ENCODE results near the gene POLD4. TPM values are rescaled to one million over a fixed set of nuclear protein-coding genes. Genes with fewer than 3 reads are reported as not detected.

Gene POLD4
- total RNA-seq = 10 to 100 TPM; 31.3 to 31.7 TPM

DNA sequence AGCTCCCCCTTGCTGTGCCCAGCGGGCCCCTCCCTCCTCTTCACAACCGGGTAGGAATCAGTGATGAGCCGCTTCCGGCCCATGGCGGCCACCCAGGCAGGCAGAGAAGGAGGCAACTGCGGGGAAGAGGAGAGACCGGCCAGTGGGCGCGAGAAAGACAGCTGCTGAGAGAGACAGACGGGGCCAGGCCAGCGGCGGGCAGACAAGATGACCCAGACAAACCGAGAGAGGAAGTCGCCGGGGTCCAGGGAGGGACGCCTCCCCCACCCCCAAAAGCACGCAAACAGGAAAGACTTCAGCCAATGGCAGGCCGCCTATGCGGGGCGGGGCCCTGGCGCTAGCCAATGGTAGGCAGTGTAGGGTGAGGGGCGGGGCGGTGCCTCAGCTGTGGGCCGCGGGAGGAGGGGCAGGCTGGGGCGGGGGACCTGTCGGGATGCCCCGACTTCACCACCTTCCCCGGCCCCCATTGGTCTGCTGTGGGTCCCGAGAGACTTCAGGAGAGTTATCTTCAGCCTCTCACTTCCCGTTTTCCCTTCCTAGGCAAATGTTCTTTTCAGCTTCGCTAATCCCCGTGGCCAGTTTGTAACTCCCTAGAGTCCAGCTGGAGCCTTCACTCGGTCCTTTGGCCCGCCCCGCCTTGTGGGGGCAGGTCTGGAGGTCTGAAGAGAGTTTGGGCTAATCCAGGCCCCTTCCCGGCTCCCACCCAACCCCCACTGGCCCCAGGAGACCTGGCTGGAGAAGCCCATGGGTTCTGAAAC, at the start of gene POLD4:
POLD4 (minus strand) TSS at position 230 of the 758 bp plus-strand sequence; CDS start at position 83, 147 bp downstream.
- CTCF ChIA-PET = interaction anchor here (0.6 to 20.0 kb wide), 13 partner anchors 8 to 238 kb away, joined by 3 to 601 read pairs (median 4); partner anchors contain the start of genes CLCF1, GRK2, RAD9A and TBC1D10C
- POLR2A ChIA-PET = interaction anchor here (0.6 to 2.8 kb wide), 12 partner anchors 9 to 115 kb away, joined by 3 to 12 read pairs (median 3); partner anchors contain the start of genes CLCF1, PPP1CA, RAD9A and TMEM134

DNA sequence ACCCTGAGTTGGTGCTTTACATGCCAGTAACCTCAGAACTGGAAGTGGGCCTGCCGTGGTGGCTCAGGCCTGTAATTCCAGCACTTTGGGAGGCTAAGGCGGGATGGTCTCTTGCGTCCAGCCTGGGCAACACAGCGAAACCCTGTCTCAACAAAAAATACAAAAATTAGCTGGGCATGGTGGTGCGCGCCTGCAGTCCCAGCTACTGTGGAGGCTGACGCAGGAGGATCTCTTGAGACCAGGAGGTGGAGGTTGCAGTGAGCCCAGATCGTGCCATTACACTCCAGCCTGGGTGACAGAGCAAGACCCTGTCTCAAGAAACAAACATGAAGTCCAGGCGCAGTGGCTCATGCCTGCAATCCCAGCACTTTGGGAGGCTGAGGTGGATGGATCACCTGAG, 49.7 kb upstream of the POLD4 start:
- ChIA-PET CTCF (interaction anchor here (0.7 to 5.0 kb wide), 11 partner anchors 9 to 135 kb away, joined by 3 to 34 read pairs (median 5); partner anchors contain the start of genes CDK2AP2, POLD4 and RAD9A), POLR2A (interaction anchor here (0.6 to 2.7 kb wide), 12 partner anchors 9 to 857 kb away, joined by 3 to 31 read pairs (median 6); partner anchors contain the start of genes CDK2AP2, PTPRCAP, RAD9A and TMEM134)

DNA sequence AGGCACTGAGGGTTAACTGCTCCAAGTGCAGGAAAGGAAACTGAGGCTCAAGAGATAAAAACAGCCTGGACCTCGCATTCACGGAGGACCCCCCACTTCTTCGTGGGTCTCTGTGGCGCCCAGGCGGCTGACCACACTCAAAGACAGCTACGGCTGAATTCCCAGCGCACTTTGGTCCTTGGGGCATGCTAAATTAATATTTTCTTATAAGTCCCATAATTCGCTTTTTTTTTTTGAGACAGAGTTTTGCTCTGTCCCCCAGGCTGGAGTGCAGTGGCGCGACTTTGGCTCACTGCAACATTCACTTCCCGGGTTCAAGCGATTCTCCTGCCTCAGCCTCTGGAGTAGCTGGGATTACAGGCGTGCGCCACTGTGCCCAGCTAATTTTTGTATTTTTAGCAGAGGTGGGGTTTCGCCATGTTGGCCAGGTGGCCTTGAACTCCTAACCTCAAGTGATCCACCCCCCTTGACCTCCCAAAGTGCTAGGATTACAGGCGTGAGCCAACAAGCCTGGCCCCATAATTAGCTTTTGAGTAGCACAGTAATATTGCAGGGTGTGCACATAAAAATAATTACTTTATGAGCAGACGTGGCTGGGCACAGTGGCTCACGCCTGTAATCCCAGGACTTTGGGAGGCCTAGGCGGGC, 49.0 kb upstream of the POLD4 start:
- POLR2A ChIA-PET = interaction anchor here (0.5 to 3.2 kb wide), 14 partner anchors 10 to 131 kb away, joined by 3 to 26 read pairs (median 5); partner anchors contain the start of genes CDK2AP2, PTPRCAP, RAD9A and RPS6KB2

DNA sequence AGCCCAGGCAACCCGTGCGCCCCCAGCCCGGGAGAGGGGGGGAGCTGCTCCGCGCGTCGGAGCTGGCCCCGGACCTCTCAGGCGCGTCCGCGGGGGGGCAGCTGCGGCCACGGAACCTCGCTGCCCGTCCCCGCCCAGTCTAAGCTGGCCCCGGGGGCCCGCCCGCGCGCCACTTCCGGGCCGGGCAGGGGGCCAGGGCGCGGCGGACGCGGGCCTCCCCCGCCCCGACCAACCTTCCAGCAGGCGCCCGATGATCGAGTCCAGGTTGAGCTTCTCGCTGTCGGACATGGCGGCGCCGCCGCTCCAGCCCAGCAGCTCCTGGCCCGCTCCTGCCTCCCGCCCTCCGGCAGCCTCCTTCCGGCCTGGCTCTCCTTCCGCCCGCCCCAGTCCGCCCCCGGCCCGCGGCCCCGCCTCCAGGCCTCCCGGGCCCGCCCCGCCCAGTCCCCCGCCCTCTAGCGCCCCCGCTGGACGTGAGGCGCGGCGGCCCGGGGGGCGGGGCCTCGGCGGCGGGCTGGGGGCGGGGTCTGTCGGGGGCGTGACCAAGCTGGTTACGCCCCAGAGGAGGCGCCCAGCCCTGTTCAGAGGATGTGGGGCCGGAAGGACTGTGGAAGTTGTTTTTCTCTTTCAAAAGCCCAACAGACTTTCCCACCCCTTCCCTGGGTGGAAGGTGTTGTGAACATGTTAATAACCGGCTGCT, 48.3 kb upstream of the POLD4 start, which contains the start of gene PPP1CA:
PPP1CA (minus strand) TSS at position 364 of the 697 bp plus-strand sequence; CDS start at position 288, 76 bp downstream.
- ChIA-PET CTCF (interaction anchor here (0.7 to 5.0 kb wide), 26 partner anchors 8 to 229 kb away, joined by 3 to 34 read pairs (median 5); partner anchors contain the start of genes NUDT8, PITPNM1, PTPRCAP and RAD9A), POLR2A (interaction anchor here (0.5 to 3.2 kb wide), 15 partner anchors 10 to 132 kb away, joined by 3 to 26 read pairs (median 4); partner anchors contain the start of genes CLCF1, PITPNM1, POLD4 and PTPRCAP)

More for the DNA sequence above, 49.0 kb upstream of the POLD4 start:
- CTCF ChIA-PET = interaction anchor here (0.7 to 5.0 kb wide), 18 partner anchors 8 to 228 kb away, joined by 3 to 34 read pairs (median 6); partner anchors contain the start of genes NUDT8, PTPRCAP and RAD9A

DNA sequence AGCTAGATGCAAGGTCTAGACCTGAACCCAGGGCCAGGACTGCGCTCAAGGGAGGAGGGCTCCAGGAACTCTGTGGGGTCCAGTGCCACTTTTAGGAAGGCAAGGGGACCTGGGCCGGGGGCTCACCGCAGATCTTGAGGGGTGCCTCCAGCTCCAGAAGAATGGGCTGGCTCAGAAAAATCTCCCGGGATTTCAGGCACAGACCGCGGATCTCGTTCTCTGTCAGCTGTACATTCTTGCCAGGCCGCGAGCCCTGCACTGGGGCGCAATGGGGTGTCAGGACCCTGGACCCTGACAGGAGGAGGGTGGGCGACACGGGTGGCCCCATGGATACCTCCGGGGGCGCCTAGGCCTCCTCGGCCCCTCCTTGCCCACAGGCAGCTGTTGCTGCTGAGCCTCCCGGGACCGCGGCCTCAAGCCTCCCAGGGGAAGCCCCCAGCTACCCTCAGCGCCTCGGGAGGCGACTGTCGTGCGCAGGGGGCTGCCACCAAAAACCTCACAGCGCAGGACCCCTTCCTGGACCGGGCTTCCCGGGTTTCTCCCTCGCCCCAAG, 47.7 kb upstream of the POLD4 start:
- ChIA-PET CTCF (interaction anchor here (0.7 to 5.0 kb wide), 23 partner anchors 8 to 104 kb away, joined by 3 to 34 read pairs (median 5); partner anchors contain the start of genes PITPNM1, PTPRCAP and RAD9A), POLR2A (interaction anchor here (0.8 to 3.2 kb wide), 13 partner anchors 10 to 129 kb away, joined by 3 to 26 read pairs (median 5); partner anchors contain the start of genes CLCF1, PITPNM1, POLD4 and PTPRCAP)

DNA sequence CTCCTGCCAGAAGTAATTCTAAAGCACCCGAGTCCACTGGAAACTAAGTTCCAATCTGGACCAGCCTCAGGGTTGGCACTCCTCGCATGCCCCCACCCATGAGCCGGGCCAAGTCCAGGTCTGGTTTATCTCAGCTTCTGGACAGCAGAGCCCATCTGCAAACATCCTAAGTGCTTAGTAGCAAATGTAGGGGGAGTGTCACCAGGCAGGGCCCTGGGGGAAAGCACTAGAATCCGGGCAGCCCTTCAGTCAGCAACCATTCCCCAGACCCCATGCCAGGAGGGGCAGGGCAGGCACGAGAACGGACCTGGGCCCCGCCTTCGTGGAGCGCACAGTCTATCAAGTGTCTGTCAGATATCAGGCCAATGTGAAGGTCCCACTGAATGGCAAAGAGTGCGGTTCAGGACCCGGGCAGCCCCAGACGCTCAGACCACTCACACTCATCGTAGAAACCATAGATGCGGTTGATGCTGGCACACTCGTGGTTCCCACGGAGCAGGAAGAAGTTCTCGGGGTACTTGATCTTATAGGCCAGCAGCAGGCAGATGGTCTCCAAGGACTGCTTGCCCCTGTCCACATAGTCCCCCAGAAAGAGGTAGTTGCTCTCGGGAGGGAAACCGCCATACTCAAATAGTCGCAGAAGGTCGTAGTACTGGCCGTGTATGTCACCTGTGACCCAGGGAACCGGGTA, 47.0 kb upstream of the POLD4 start:
- CTCF ChIA-PET = interaction anchor here (0.6 to 2.8 kb wide), 16 partner anchors 9 to 871 kb away, joined by 3 to 16 read pairs (median 6); partner anchors contain the start of genes C11orf24, PITPNM1, PTPRCAP and RAD9A
- POLR2A ChIA-PET = interaction anchor here (1.0 to 3.2 kb wide), 8 partner anchors 9 to 86 kb away, joined by 3 to 26 read pairs (median 6); partner anchors contain the start of genes POLD4, PTPRCAP, RAD9A and TMEM134

DNA sequence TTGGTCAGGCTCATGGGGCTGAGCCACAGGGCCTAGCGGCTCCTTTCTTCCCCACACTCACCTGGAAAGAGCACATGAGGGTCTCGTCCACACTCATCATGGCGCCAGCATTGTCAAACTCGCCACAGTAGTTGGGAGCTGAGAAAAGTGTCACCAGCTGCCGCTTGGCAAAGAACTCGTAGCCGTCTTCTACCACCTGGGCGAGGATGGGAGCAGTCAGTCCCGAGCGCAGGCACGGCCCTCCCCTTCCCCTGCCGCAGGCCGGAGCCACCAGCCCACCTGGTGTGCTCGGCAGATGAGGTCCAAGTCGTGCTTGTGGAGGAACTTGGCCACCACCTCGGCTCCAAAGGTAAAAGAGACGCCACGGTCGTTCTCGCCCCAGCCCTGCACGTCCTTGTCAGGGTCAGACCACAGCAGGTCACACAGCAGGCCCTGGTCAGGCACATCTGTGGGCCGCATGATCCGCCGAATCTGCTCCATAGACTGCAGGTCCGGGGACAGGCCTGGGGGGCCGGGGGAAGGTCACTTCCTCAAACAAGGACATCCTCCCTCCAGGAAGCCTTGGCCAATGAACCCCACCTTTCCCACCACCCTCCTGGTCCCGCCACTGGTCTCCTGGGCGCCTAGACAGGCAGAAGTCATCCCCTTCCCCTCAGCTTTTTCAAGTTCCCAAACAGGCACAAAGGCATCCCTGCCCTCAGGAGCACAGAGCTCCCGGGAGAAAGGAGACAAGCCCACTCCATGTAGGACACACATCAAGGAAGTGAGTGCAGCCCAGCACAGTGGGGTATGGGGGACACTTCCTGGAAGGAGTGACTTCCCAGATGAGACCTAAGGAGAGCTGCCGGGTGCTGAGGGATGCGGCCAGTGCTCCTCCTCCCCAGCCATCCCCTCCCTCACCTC, 45.6 kb upstream of the POLD4 start:
- ChIA-PET POLR2A (no interaction called here), CTCF (interaction anchor here (0.5 to 2.0 kb wide), 2 partner anchors 8 to 35 kb away, joined by 4 to 5 read pairs; no protein-coding TSS in a partner anchor)

DNA sequence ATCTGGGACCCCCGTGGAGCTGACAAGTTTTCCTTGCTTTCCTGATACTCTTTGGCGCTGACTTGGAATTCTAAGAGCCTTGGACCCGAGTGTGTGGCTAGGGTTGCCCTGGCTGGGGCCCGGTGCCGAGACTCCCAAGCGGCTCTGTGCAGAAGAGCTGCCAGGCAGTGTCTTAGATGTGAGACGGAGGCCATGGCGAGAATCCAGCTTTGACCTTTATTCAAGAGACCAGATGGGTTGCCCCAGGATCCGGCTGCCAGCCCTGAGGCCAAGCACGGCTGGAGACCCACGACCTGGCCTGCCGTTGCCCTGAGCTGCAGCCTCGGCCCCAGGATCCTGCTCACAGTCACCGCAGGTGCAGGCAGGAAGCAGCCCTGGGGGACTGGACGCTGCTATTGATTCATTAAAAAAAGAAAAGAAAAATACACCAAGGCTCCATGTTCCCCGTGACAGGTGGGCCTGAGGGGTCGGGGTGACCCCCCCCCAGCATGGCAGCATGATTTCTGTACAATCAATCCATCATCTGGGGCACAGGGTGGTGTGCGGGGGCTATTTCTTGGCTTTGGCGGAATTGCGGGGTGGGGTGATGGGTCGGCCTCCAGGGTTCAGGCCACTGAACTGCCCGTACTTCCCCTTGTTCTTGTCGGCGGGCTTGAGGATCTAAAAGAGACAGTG, 44.8 kb upstream of the POLD4 start:
- POLR2A ChIA-PET = interaction anchor here (1.3 to 1.4 kb wide), 2 partner anchors 10 to 40 kb away, joined by 3 to 5 read pairs; no protein-coding TSS in a partner anchor
- CTCF ChIA-PET = interaction anchor here (0.5 to 2.0 kb wide), 3 partner anchors 9 to 53 kb away, joined by 3 to 5 read pairs (median 4); no protein-coding TSS in a partner anchor

DNA sequence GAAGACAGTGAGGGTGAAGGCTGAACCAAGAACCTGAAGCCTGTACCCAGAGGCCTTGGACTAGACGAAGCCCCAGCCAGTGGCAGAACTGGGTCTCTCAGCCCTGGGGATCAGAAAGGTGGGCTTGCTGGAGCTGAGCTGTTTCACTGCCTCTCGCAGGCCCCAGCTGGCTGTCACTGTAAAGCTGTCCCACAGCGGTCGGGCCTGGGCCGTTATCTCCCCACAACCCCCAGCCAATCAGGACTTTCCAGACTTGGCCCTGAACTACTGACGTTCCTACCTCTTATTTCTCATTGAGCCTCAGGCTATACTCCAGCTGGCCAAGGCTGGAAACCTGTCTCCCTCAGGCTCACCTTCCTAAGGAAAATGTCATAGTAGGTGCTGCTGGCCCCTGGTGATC, 44.2 kb upstream of the POLD4 start:
- POLR2A ChIA-PET = interaction anchor here (1.3 to 1.4 kb wide), 2 partner anchors 10 to 41 kb away, joined by 3 to 5 read pairs; no protein-coding TSS in a partner anchor
- CTCF ChIA-PET = interaction anchor here (0.7 to 2.0 kb wide), 3 partner anchors 10 to 52 kb away, joined by 3 to 5 read pairs (median 3); no protein-coding TSS in a partner anchor

DNA sequence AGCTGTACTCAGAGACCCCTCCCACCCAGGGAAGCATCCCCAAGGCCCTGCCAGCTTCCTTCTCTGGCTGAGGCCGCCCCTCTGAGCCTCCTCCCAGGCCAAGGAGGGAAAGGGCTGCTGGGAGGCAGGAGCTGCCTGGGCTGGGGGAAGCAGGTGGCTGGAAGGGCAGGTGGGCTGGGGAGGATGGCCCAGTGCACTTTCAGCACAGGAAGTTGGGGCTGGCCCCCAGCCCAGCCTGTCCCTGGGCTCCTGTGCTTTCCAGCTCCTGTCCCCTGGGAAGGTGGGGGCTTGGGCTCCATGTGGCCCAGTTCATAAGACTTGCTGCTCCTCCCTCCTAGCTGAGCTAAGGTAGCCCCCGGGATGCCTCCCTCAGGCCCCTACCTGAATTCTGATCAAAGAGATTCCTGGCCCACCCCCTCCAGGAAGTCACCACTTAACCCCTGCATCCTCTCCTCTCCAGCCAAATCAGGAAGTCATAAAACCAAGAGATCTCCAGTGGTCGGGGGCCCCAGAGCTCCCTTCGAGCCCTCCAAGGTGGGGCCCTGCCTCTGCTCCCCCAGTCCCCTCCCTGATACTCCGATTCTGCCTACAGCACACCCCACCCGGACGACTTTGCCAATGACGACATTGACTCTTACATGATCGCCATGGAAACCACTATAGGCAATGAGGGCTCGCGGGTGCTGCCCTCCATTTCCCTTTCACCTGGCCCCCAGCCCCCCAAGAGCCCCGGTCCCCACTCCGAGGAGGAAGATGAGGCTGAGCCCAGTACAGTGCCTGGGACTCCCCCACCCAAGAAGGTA, 43.4 kb upstream of the POLD4 start:
- CTCF ChIA-PET = interaction anchor here (0.6 to 1.6 kb wide), 4 partner anchors 10 to 45 kb away, joined by 3 to 9 read pairs (median 4); no protein-coding TSS in a partner anchor
- POLR2A ChIA-PET = interaction anchor here (0.7 to 1.4 kb wide), 3 partner anchors 11 to 41 kb away, joined by 3 to 5 read pairs (median 3); no protein-coding TSS in a partner anchor

DNA sequence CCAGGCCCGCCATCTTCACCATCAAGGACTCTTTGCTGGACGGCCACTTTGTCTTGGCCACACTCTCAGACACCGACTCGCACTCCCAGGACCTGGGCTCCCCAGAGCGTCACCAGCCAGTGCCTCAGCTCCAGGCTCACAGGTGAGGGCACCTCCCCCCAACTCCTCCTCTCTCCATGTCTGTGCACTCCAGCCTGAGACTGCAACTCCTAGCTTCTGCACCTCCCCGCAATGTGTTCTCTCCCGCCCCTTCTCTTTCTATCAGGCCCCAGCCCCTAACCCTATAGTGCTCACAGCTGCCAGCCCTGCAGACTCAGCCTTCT, 42.9 kb upstream of the POLD4 start:
- POLR2A ChIA-PET = no interaction called here

DNA sequence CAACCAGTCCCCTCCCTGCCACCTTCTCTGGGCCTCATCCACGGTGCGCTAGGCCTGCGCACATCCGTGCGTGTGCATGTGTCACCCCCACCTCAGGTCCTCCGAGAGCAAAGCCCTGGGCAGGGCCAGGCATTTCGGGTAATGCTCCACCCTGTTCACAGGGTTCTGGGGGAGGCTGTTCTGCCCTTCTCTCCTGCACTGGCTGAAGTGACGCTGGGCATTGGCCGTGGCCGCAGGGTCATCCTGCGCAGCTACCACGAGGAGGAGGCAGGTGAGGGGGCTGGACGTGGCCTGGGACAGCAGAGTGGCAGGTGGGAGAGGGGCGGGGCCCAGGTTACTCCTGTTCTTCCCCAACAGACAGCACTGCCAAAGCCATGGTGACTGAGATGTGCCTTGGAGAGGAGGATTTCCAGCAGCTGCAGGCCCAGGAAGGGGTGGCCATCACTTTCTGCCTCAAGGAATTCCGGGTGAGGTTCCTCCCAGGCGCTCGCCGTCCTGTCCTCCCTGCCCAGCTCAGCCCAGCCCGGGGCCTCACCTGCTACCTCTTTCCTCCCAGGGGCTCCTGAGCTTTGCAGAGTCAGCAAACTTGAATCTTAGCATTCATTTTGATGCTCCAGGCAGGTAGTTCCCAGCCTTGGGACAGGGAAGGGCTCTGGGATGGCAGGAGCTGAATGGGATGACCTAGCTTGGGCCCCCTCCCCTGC, 42.4 kb upstream of the POLD4 start:
- ChIA-PET CTCF (interaction anchor here (1.6 kb wide), 1 partner anchor 13 kb away, joined by 5 read pairs; no protein-coding TSS in a partner anchor), POLR2A (interaction anchor here (0.9 kb wide), 1 partner anchor 9 kb away, joined by 5 read pairs; no protein-coding TSS in a partner anchor)

More for the DNA sequence above, 42.9 kb upstream of the POLD4 start:
- CTCF ChIA-PET = interaction anchor here (0.9 to 1.6 kb wide), 2 partner anchors 14 to 45 kb away, joined by 5 to 9 read pairs; no protein-coding TSS in a partner anchor

DNA sequence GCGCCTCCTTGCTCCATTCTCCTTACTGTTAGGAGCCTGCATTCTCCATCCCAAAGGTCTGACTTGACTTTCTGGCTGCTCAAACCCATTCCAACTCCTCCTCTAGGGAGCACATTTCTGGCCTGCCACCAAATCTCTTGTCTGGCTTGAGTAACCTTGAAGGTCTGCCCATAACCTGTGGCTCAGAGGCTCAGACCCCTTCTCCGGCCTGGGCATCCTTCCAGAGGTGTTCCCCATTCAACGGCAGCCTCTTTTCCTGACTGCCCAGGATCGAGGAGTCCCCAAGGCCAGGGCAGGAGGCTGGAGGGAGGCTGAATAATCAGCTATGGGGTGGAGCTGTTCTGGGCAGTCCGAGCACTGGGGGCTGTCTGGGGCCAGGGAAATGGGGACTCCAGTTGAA, 40.6 kb upstream of the POLD4 start:
- POLR2A ChIA-PET = no interaction called here

DNA sequence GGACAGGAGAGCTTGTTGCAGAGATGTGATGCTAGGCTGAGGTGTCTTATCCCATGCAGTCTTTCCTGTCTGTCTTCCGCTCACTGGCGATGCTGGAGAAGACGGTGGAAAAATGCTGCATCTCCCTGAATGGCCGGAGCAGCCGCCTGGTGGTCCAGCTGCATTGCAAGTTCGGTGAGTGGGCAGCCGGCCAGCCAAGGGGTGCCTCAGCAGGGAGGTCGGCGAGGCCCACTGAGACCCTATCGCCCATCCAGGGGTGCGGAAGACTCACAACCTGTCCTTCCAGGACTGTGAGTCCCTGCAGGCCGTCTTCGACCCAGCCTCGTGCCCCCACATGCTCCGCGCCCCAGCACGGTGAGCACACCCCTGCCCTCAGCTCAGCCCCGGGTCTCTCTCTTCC, 40.1 kb upstream of the POLD4 start:
- POLR2A ChIA-PET = no interaction called here
- CTCF ChIA-PET = interaction anchor here (0.7 to 2.3 kb wide), 4 partner anchors 8 to 75 kb away, joined by 4 to 10 read pairs (median 6); partner anchors contain the start of gene PPP1CA

More for the DNA sequence above, 40.6 kb upstream of the POLD4 start:
- CTCF ChIA-PET = interaction anchor here (0.7 to 0.9 kb wide), 2 partner anchors 9 to 11 kb away, joined by 4 read pairs; partner anchors contain the start of gene TBC1D10C
